Neural progenitor cell (in vitro differentiated cells): ENCODE measurements around the gene PRPH. TPM values are rescaled to one million over a fixed set of nuclear protein-coding genes. Genes with fewer than 3 reads are reported as not detected.
"Not testable (repeated sequence)": the region's sequence is repeated elsewhere in the genome, so short reads cannot be mapped to it uniquely, and the experiment has no call there.

Experiments used
- DNase-seq: peaks from one replicate; pipeline ENCODE4 v3.0.0-alpha.2; 2016; ENCODE audit warnings: low spot score
- H2AFZ ChIP-seq: fragments of 200-600 bp; sonication (generic); replicated peaks from 2 replicates; pipeline ENCODE4 v1.6.1; 2016; ENCODE audit warnings: antibody characterized with exemption
- H3F3A ChIP-seq: fragments of 200-600 bp; sonication (generic); 2 replicates; pipeline ENCODE4 v1.6.1; 2016; ENCODE audit warnings: antibody characterized with exemption, low read depth
- H3K27ac ChIP-seq: fragments of 200-600 bp; sonication (generic); 2 replicates; pipeline ENCODE4 v1.5.1; 2016; ENCODE audit warnings: mild to moderate bottlenecking
- H3K27me3 ChIP-seq: fragments of 200-600 bp; sonication (generic); 2 replicates; pipeline ENCODE4 v1.6.1; 2016; ENCODE audit warnings: mild to moderate bottlenecking, moderate library complexity
- H3K36me3 ChIP-seq: fragments of 200-600 bp; sonication (generic); 2 replicates; pipeline ENCODE4 v1.5.1; 2016
- H3K4me1 ChIP-seq: fragments of 200-600 bp; sonication (generic); 2 replicates; pipeline ENCODE4 v1.6.1; 2016; ENCODE audit warnings: mixed run types
- H3K4me2 ChIP-seq: fragments of 200-600 bp; sonication (generic); 2 replicates; pipeline ENCODE4 v1.6.1; 2016
- H3K4me3 ChIP-seq: fragments of 200-600 bp; sonication (generic); 2 replicates; pipeline ENCODE4 v1.5.1; 2016
- H3K79me2 ChIP-seq: fragments of 200-600 bp; sonication (generic); 2 replicates; pipeline ENCODE4 v1.6.1; 2016; ENCODE audit warnings: low read depth
- H3K9ac ChIP-seq: fragments of 200-600 bp; sonication (generic); 2 replicates; pipeline ENCODE4 v1.6.1; 2016
- H3K9me3 ChIP-seq: fragments of 200-600 bp; sonication (generic); 2 replicates; pipeline ENCODE4 v1.5.1; 2016; ENCODE audit warnings: low read depth
- H4K20me1 ChIP-seq: fragments of 200-600 bp; sonication (generic); 2 replicates; pipeline ENCODE4 v1.6.1; 2016; ENCODE audit warnings: low read depth
- H3K27ac Mint-ChIP-seq: 3 replicates; pipeline ENCODE4 v1.8.0; 2021; ENCODE audit warnings: mixed read lengths
- H3K27me3 Mint-ChIP-seq: 2 replicates; pipeline ENCODE4 v1.8.0; 2022; ENCODE audit warnings: low read depth, mild to moderate bottlenecking, inconsistent platforms, moderate library complexity, mixed read lengths; ENCODE audit not compliant: insufficient read depth
- H3K36me3 Mint-ChIP-seq: 3 replicates; pipeline ENCODE4 v1.8.0; 2021; ENCODE audit warnings: mixed read lengths
- H3K4me1 Mint-ChIP-seq: 3 replicates; pipeline ENCODE4 v1.8.0; 2021; ENCODE audit warnings: mixed read lengths
- H3K4me3 Mint-ChIP-seq: 3 replicates; pipeline ENCODE4 v1.8.0; 2021; ENCODE audit warnings: mild to moderate bottlenecking, moderate library complexity, mixed read lengths
- H3K9me3 Mint-ChIP-seq: 3 replicates; pipeline ENCODE4 v1.8.0; 2020; ENCODE audit warnings: mixed read lengths
- CTCF ChIP-seq: fragments of 200-600 bp; sonication (generic); IDR thresholded peaks from 2 replicates; pipeline ENCODE4 v1.5.1; 2017; ENCODE audit warnings: antibody characterized with exemption, mild to moderate bottlenecking
- EZH2 ChIP-seq: fragments of 200-600 bp; sonication (generic); IDR thresholded peaks from 2 replicates; pipeline ENCODE4 v1.6.1; 2017; ENCODE audit warnings: antibody characterized with exemption, mild to moderate bottlenecking, moderate library complexity
- EZH2phosphoT487 ChIP-seq: fragments of 200-600 bp; sonication (generic); IDR thresholded peaks from 2 replicates; pipeline ENCODE4 v1.6.1; 2017; ENCODE audit warnings: antibody characterized with exemption
- total RNA-seq: library from RNA; depleted of rRNA; stranded (reverse); fragments of >200 nt; gene quantifications from 2 replicates; pipeline ENCODE4 v1.2.3, GENCODE V29; 2015; ENCODE audit warnings: low replicate concordance

Gene PRPH
- total RNA-seq, 1 donor from 2014 or later = not detected

- Mint-ChIP-seq H3K27me3 (peaks cover 13% of the 10 kb centered on the region), H3K9me3 (no peaks in the 10 kb centered on the region), H3K36me3 (no peaks in the 10 kb centered on the region), H3K4me3 (no peak overlapping the region), H3K4me1 (no peaks in the 10 kb centered on the region), H3K27ac (no peak overlapping the region)
- H3K4me2 ChIP-seq = no peak overlapping the region
- no peaks in the 10 kb centered on the region for H3K9me3 ChIP-seq
- no peak overlapping the region for H2AFZ ChIP-seq
- H4K20me1 ChIP-seq = no peaks in the 10 kb centered on the region
- H3K4me3 ChIP-seq = no peak overlapping the region
- H3K4me1 ChIP-seq = no peaks in the 10 kb centered on the region
- H3K36me3 ChIP-seq = no peaks in the 10 kb centered on the region
- no peak for TF ChIP-seq EZH2
- no peak for TF ChIP-seq EZH2phosphoT487
- TF ChIP-seq CTCF = no peak
- H3K27me3 ChIP-seq = peaks cover 18% of the 10 kb centered on the region
- H3K9ac ChIP-seq = no peak overlapping the region
- H3K79me2 ChIP-seq = no peaks in the 10 kb centered on the region
- no peak overlapping the region for H3K27ac ChIP-seq
- H3F3A ChIP-seq = no peaks in the 10 kb centered on the region
- no peak for DNase-seq
These were observed 14.4 kb downstream of the PRPH start for GRCh38 chr12:49309386-49309785.

GRCh38 chr12:49310451-49311000 lies 15.6 kb downstream of the PRPH start:
- H3K4me2 ChIP-seq, H3K9me3 Mint-ChIP-seq, H3K4me1 Mint-ChIP-seq, H3K27ac Mint-ChIP-seq, H3K36me3 Mint-ChIP-seq, H3K9ac ChIP-seq, H3K27ac ChIP-seq, DNase-seq, H3K9me3 ChIP-seq, H3F3A ChIP-seq, H3K27me3 Mint-ChIP-seq, H3K4me3 Mint-ChIP-seq, H3K79me2 ChIP-seq, H3K36me3 ChIP-seq, H2AFZ ChIP-seq, H4K20me1 ChIP-seq, H3K4me1 ChIP-seq, H3K4me3 ChIP-seq: not testable (repeated sequence)
- H3K27me3 ChIP-seq = peaks cover 17% of the 10 kb centered on the region

DNA sequence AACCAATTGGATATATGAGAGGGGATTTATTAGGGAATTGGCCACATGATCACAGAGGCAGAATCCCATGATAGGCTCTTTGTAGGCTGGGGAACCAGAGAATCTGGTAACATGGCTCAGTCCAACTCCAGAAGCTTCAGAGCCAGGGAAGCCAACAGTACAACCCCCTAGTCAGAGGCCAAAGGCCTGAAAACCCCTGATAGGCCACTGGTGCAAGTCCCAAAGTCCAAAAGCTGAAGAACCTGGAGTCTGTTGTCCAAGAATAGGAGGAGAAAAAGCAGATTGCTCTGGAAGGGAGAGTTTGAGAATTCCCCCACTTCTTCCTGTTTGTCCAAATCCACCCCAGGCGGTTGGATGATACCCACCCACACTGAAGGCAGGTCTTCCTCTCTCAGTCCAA lies 19.9 kb downstream of the PRPH start:
- H3K4me1 Mint-ChIP-seq = no peaks in the 10 kb centered on the region
- H4K20me1 ChIP-seq = no peaks in the 10 kb centered on the region
- no peaks in the 10 kb centered on the region for H3K36me3 ChIP-seq
- no peak for DNase-seq
- no peak overlapping the region for H3K27ac Mint-ChIP-seq
- H3K4me1 ChIP-seq = no peaks in the 10 kb centered on the region
- H3K4me3 Mint-ChIP-seq = no peak overlapping the region
- H3K9ac ChIP-seq = no peak overlapping the region
- peaks cover 6% of the 10 kb centered on the region for H3K27me3 Mint-ChIP-seq
- H3K4me2 ChIP-seq = no peak overlapping the region
- no peak overlapping the region for H3K27ac ChIP-seq
- H3K9me3 ChIP-seq = no peaks in the 10 kb centered on the region
- H3K4me3 ChIP-seq = no peak overlapping the region
- TF ChIP-seq CTCF = no peak
- TF ChIP-seq EZH2 = no peak
- TF ChIP-seq EZH2phosphoT487 = no peak
- no peaks in the 10 kb centered on the region for H3K9me3 Mint-ChIP-seq
- peaks cover 14% of the 10 kb centered on the region for H3K27me3 ChIP-seq
- no peaks in the 10 kb centered on the region for H3K79me2 ChIP-seq
- H3F3A ChIP-seq = no peaks in the 10 kb centered on the region
- H2AFZ ChIP-seq = no peak overlapping the region
- no peaks in the 10 kb centered on the region for H3K36me3 Mint-ChIP-seq

GRCh38 chr12:49317118-49317517 lies 22.2 kb downstream of the PRPH start:
- not testable (repeated sequence) for H4K20me1 ChIP-seq, H3K9me3 Mint-ChIP-seq, H3K4me1 ChIP-seq, H3K79me2 ChIP-seq, H2AFZ ChIP-seq, H3K36me3 Mint-ChIP-seq, DNase-seq, H3F3A ChIP-seq, H3K36me3 ChIP-seq, H3K9ac ChIP-seq, H3K27ac Mint-ChIP-seq, H3K9me3 ChIP-seq, H3K27ac ChIP-seq, H3K4me3 Mint-ChIP-seq, H3K4me3 ChIP-seq, H3K4me2 ChIP-seq, H3K4me1 Mint-ChIP-seq, H3K27me3 Mint-ChIP-seq
- H3K27me3 ChIP-seq = peaks cover 14% of the 10 kb centered on the region

- not testable (repeated sequence) for H3K27ac Mint-ChIP-seq, H3K36me3 ChIP-seq, H3K9ac ChIP-seq, H3K36me3 Mint-ChIP-seq, H3K9me3 Mint-ChIP-seq, H3K9me3 ChIP-seq, H3K27me3 Mint-ChIP-seq, H3K4me2 ChIP-seq, DNase-seq, H3K27ac ChIP-seq, H3K4me3 ChIP-seq, H2AFZ ChIP-seq, H4K20me1 ChIP-seq
- Histone ChIP-seq H3F3A (peaks cover 11% of the 10 kb centered on the region), H3K4me1 (peaks cover 13% of the 10 kb centered on the region), H3K79me2 (peaks cover 16% of the 10 kb centered on the region), H3K27me3 (peaks cover 14% of the 10 kb centered on the region)
- peak overlapping the region; percentile 19 for H3K4me3 Mint-ChIP-seq
- peaks cover 21% of the 10 kb centered on the region for H3K4me1 Mint-ChIP-seq
These were observed 25.6 kb downstream of the PRPH start for GRCh38 chr12:49320411-49321103.
